SKM-1 (cell line): ENCODE measurements around the gene MLLT6.

Experiments
- DNase-seq: peaks from one replicate; lab custom pipeline; 2025; ENCODE audit not compliant: unreplicated experiment; lab: John Stamatoyannopoulos, UW

The MLLT6 gene

GRCh38 chr17:38704606-38705522, at the start of gene MLLT6:
Gene MLLT6, plus strand, starts transcription at chr17:38705273. Its CDS starts 360 bp downstream, at chr17:38705633.
- peak; percentile 55 for DNase-seq

DNA sequence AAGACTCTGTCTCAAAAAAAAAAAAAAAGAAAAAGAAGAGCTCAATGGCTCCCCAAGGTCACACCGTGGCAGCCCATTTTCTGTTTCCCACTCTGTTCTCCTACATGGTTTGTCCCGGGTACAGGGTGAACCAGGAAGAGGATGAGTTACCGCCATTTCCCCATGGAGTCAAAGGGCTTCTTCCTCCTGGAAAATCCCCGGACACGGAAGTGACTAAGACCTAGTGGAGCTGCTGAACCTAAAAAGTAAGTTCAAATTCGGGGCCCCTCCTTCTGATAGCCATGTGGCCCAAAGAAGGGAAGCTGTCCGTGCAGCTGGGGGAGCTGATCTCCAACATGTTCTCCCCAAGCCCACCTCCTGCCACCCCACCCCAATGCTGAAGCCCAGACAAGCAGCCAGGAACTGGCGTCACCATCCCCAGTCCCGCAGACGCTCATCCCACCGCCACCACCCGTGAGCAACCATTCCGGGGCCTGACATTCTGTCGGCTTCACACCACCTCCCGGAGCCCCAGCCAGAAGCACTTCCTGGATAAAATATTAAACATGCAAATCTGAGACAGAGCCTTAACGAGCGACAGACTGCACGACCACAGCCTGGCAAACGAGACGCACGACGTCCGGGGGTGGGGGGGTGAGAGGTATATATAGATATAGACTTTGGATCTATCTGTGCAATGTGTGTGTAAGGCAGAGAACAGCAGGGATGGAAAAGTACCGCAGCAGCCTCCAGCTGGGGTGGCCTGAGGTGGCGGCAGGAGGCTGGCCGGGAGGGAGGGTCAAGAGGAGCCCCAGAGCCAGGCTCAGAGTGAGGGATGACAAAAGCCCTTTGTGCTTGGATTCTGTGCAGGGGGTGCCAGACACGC, 47.9 kb upstream of the MLLT6 start:
- no peak for DNase-seq

- no peak for DNase-seq
Measured at GRCh38 chr17:38657824-38658740, 47.0 kb upstream of the MLLT6 start.

DNA sequence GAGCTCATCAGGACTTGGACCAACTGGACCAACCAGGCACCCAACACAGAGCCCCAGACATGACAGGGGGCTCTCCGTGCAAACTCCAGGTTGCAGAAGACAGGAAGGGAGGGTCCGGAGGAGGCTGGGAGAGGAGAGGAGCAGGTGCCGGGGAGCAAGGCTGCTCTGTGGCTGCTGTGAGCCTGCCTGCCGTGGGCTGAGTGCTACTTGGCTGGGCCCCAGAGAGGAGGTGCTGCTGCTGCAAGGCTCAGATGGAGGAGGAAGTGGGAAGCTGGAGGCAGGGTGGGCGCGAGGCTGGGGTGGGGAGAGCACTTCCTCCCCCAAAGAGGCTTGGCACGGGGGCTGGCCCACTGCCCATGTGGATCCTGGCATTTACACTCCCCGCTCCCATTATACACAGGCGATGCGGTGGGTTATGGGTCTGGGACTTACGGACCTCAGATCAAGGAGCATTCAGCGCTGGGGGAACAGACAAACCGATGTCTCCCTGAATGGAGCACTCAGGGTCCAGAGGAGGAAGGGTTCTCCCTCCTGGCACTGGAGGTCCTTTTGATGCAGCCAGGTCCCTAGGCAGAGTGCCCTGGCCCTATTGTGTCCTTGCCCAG, 46.2 kb upstream of the MLLT6 start:
- no peak for DNase-seq

DNA sequence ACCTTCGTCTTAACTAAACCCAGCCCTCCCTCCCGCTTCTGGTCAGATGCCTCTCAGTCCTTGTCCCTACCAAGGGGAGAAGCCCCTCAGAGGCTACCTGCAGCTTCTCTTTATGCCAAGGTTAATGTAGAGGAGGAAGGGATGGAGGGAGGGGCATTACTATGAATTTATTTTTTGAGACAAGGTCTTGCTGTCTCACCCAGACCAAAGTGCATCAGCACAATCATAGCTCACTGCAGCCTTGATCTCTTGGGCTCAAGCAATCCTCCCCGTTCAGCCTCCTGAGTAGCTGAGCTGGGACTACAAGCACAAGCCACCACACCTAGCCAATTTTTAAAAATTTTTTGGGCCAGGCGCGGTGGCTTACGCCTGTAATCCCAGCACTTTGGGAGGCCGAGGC, 45.7 kb upstream of the MLLT6 start:
- no peak for DNase-seq

GRCh38 chr17:38660097-38661025, 44.7 kb upstream of the MLLT6 start:
- DNase-seq: no peak

DNA sequence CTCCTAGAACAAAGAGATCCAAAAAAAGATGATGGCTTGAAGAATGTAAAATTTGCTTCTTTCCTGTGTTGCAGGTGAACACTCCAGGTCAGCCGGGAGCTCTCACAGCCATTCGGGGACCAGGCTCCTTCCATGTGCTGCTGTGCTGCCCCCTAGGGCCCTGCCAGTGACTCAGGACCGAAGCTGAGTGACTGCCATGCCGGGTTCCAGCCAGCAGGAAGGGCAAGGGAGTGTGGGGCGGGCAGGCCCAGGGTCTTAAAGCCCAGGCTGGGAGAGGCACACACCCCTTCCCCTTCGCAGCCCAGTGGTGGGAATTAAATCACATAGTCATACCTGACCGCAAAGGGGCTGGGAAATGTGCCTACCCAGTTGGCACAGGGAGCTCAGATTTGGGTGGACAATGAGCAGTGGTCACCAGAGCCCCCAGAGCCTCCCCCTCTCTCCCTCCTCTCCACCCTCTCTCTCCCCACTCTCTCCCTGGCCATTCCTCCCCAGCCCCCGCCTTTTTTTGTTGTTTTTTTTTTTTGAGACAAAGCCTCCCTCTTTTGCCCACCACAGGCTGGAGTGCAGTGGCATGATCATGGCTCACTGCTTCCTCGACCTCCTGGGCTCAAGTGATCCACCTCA, 41.8 kb upstream of the MLLT6 start:
- peak; percentile 57 for DNase-seq

- no peak for DNase-seq
Measured at GRCh38 chr17:38663964-38664644, 41.0 kb upstream of the MLLT6 start.

GRCh38 chr17:38667099-38667786, 37.8 kb upstream of the MLLT6 start:
- peak; percentile 76 for DNase-seq

- DNase-seq: no peak
Measured at GRCh38 chr17:38667787-38668122, 37.3 kb upstream of the MLLT6 start.

DNA sequence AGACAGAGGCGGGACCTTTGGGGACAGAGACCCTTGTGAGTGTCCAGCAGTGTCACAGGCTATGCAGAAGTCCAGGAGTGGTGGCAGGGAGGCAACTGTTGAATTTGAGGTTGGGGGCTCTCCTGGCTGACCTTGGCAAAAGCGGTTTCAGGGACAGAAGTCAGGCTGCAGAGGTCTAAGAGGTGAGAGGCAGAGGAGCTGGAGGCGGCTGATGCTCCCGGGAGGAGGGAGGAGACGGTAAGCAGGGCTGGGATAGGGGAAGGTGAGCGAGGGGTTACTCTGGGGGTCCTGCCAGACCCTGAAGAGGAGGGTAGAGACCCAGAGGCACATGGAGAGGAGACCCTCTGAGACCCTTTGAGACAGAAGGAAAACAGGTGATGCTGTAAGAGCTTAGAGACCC, 35.6 kb upstream of the MLLT6 start:
- no peak for DNase-seq

DNA sequence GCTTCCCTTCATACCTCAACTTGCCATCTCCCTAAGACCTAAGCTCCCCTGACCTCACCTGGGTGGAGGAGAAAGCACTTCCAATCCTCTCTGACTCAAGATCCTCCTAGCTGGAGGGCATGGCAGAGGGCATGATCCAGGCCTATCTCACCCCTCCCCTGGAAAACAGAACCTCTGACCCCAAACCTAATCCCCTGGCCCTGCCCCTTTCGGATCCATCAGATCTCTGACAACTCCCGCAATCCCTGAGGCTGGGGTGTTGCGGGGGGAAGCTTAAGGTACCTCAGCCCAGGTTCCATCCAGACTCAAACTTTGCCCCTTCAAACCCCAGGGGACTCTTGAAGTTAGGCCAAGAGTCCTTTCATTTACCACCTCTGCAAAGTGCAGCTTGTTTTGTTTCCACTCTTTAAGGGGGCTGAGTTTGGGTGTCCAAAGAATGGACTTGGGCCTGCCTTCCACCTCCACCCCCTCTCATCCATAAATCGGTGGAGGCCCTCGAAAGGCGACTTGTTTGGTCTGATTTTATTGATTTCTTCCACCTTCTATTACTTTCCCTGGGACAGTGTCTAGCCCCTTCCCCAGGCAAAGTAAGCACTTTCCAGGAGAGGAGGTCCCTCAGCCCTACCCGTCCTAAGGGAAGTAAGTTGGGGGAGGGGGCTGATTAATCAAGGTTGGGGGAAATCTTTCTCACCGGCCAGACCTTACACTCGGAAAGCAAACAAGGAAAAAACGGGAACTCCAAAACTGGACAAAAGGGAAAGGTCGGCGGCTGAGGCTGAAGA, 32.9 kb upstream of the MLLT6 start:
- DNase-seq: no peak

- no peak for DNase-seq
Measured at GRCh38 chr17:38672788-38673706, 32.0 kb upstream of the MLLT6 start.

- no peak for DNase-seq
Measured at GRCh38 chr17:38673707-38674013, 31.4 kb upstream of the MLLT6 start.

DNA sequence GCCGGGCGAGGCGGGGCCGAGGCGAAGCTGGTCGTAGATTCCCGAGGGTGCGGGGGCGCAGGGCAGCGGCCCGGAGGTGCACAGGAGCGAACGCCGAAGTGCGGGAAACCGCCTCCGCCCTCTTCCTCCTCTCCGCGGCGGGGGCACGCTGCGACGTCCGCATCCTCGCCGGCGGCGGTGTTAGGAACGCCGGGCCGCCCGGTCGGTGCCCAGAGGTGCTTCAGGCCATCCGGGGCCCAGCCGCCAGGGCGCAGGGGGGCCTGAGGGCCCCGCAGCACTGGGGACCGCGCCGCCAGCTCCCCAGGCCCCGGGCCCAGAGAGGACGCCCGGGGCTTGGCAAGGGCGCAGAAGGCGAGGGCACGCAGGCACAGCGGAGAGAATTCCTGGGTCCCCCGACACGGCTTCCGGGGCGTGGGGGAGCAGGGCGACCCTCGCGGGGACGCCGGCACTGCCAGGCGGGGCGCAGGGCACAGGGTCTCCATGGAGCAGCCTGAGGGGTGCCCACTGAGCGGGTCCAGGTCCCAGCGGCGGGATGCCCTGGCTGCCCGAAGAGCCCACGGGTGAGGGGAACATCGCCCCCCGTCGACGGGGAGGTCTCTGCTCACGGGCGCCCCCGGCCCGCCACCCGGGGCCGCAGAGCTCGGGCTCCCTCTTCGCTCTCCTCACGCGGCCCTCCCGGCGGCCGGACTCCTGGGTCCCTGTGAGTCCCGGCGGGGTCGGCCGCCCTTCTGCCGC, 30.9 kb upstream of the MLLT6 start:
- DNase-seq: no peak
